Cardiac muscle cell (in vitro differentiated cells and primary cell): ENCODE data around the gene TRAM2. TPM values are rescaled to one million over a fixed set of nuclear protein-coding genes. Genes with fewer than 3 reads are reported as not detected.

ENCODE experiments used
- DNase-seq, 2 donors: peaks; one replicate each; pipeline versions ENCODE4 v3.0.0 to v3.0.0-alpha.2; 2010 to 2017; ENCODE audit warnings: low read depth in 1 of 2, low spot score in 1 of 2
- H3K27ac ChIP-seq: fragments of 200-600 bp; sonication (generic); 2 replicates; pipeline ENCODE4 v1.5.1; 2016
- H3K27me3 ChIP-seq: fragments of 200-600 bp; sonication (generic); 2 replicates; pipeline ENCODE4 v1.6.0; 2016; ENCODE audit warnings: control low read depth
- H3K36me3 ChIP-seq: fragments of 200-600 bp; sonication (generic); 2 replicates; pipeline ENCODE4 v1.5.1; 2016; ENCODE audit warnings: control low read depth
- H3K4me1 ChIP-seq: fragments of 200-600 bp; sonication (generic); 2 replicates; pipeline ENCODE4 v1.8.1; 2017; ENCODE audit warnings: low read depth, mild to moderate bottlenecking, mixed run types
- H3K4me3 ChIP-seq: fragments of 200-600 bp; sonication (generic); 2 replicates; pipeline ENCODE4 v1.5.1; 2016; ENCODE audit warnings: mild to moderate bottlenecking
- H3K9me3 ChIP-seq: fragments of 200-600 bp; sonication (generic); 2 replicates; pipeline ENCODE4 v1.5.1; 2017; ENCODE audit warnings: low read depth, mild to moderate bottlenecking, control low read depth
- polyA plus RNA-seq: library from polyadenylated mRNA; unstranded; fragments of >200 nt; fragmentation: Nextera tagmentation; extraction: Ambion mirVana; gene quantifications from 2 replicates; pipeline ENCODE4 v1.2.1, GENCODE V29; 2016
- total RNA-seq: library from RNA; depleted of rRNA; stranded (reverse); fragments of >200 nt; gene quantifications from 2 replicates; pipeline ENCODE4 v1.2.3, GENCODE V29; 2016
- TF ChIP-seq, protein P1 (sequence below): IDR thresholded peaks from 2 replicates; pipeline ENCODE4 v1.5.1; 2012; ENCODE audit warnings: low read depth, mild to moderate bottlenecking, low read length

Gene TRAM2
- total and polyA plus RNA-seq, 2 experiments from 2014 or later: 6.6 to 7.7 TPM

DNA sequence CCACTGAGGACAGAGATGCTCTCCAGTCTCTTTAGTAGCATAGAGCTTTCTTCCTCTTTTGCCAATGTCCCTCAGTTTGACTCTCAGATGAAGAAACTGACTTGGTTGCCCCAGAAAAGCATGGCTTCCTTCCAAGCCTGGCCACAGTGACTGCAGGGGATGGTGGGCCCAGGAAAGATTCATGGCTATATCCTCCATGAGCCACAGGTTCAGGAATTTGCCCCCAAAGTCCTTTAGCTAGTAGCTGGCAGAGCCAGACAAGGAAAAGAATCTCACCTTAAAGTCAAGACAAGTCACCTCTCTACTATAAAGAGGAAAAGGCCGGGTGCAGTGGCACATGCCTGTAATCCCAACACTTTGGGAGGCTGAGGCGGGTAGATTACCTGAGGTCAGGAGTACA lies 43.4 kb downstream of the TRAM2 start:
- no peak for DNase-seq
- Histone ChIP-seq H3K27me3 (no peaks in the 10 kb centered on the region), H3K27ac (no peak overlapping the region), H3K4me1 (no peaks in the 10 kb centered on the region), H3K36me3 (no peaks in the 10 kb centered on the region), H3K4me3 (no peak overlapping the region), H3K9me3 (no peaks in the 10 kb centered on the region)
- TF ChIP-seq, protein P1, sequence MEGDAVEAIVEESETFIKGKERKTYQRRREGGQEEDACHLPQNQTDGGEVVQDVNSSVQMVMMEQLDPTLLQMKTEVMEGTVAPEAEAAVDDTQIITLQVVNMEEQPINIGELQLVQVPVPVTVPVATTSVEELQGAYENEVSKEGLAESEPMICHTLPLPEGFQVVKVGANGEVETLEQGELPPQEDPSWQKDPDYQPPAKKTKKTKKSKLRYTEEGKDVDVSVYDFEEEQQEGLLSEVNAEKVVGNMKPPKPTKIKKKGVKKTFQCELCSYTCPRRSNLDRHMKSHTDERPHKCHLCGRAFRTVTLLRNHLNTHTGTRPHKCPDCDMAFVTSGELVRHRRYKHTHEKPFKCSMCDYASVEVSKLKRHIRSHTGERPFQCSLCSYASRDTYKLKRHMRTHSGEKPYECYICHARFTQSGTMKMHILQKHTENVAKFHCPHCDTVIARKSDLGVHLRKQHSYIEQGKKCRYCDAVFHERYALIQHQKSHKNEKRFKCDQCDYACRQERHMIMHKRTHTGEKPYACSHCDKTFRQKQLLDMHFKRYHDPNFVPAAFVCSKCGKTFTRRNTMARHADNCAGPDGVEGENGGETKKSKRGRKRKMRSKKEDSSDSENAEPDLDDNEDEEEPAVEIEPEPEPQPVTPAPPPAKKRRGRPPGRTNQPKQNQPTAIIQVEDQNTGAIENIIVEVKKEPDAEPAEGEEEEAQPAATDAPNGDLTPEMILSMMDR: no peak

DNA sequence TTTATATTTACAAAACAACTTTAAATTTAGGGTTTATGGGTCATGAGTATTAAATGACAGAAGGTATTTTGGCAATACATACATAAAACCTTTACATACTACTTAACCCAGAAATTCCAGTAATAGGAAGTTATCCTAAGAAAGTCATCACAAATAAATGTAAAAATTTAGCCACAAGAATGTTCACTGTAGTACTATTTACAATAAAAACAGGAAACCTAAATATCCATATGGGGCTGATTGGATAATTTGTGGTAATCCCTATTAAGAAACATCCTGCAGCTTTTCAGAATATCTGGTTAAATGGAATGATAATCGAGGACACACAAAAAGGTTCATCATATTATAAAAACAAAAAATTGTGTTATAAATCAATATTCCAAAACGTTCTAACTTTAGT lies 44.4 kb downstream of the TRAM2 start:
- H3K4me3 ChIP-seq: no peak overlapping the region
- H3K9me3 ChIP-seq: no peaks in the 10 kb centered on the region
- H3K27ac ChIP-seq: no peak overlapping the region
- no peaks in the 10 kb centered on the region for H3K4me1 ChIP-seq
- no peak for DNase-seq
- no peaks in the 10 kb centered on the region for H3K36me3 ChIP-seq
- TF ChIP-seq, protein P1: no peak
- no peaks in the 10 kb centered on the region for H3K27me3 ChIP-seq

DNA sequence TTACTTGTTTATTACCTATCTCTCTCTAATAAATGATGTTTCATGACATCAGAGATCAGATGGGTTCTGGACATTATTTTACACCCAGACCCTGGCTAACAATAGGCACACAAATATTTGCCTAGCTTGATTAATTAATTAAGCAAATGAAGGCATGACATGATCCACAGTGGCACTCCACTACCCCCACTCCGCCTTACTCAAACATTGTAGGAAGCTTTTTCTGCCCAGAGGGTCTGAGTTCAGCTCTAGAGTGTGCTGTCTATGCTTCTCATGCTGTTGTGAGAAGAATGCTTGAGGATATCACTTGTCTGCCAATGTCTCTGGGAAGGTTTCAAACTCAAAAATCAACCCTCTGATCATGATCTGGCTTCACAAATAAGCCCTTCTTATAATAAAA lies 45.0 kb downstream of the TRAM2 start:
- Histone ChIP-seq H3K27ac (no peak overlapping the region), H3K4me1 (no peaks in the 10 kb centered on the region), H3K27me3 (no peaks in the 10 kb centered on the region), H3K9me3 (no peaks in the 10 kb centered on the region), H3K36me3 (no peaks in the 10 kb centered on the region), H3K4me3 (no peak overlapping the region)
- TF ChIP-seq, protein P1: no peak
- no peak for DNase-seq

DNA sequence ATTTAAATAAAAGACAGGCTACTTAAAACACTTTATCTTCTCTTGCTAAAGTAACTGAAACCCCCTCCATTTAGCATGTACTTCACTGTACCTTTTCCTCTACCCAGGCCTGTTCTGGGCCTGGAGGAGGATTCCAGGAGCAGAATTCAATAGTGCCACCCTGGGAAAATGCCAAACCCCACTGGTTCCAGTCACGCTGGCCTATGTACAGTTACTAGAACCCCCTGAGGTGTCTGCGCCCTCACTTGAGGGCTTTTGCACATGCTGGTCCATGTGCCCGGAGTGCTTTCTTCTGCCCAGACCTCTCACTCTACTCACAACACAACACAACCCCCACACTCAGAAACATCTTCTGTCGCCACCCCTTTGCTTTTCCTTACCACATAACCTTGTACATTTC lies 45.5 kb downstream of the TRAM2 start:
- no peaks in the 10 kb centered on the region for H3K9me3 ChIP-seq
- TF ChIP-seq, protein P1: no peak
- no peak overlapping the region for H3K27ac ChIP-seq
- no peaks in the 10 kb centered on the region for H3K36me3 ChIP-seq
- H3K27me3 ChIP-seq: no peaks in the 10 kb centered on the region
- no peak overlapping the region for H3K4me3 ChIP-seq
- DNase-seq: no peak
- H3K4me1 ChIP-seq: no peaks in the 10 kb centered on the region

DNA sequence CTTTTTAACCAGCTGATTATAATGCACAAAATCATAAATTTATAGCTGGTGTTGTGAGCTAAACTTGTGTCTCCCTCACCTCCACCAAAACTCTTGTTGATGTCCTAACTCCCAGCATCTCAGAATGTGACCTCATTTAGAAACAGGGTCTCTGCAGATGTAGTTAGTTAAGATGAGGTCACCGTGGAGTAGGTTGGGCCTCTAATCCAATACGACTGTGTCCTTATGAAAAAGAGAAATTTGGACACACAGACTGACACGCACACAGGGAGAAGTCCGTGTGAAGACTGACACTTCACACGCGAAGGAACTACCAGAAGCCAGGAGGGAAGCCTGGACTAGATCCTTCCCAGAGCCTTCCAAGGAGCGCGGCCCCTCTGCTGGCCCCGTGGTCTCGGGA lies 46.5 kb downstream of the TRAM2 start:
- Histone ChIP-seq H3K27me3 (no peaks in the 10 kb centered on the region), H3K4me3 (no peak overlapping the region), H3K27ac (no peak overlapping the region), H3K36me3 (no peaks in the 10 kb centered on the region), H3K9me3 (no peaks in the 10 kb centered on the region), H3K4me1 (no peaks in the 10 kb centered on the region)
- TF ChIP-seq, protein P1: no peak
- DNase-seq: no peak

DNA sequence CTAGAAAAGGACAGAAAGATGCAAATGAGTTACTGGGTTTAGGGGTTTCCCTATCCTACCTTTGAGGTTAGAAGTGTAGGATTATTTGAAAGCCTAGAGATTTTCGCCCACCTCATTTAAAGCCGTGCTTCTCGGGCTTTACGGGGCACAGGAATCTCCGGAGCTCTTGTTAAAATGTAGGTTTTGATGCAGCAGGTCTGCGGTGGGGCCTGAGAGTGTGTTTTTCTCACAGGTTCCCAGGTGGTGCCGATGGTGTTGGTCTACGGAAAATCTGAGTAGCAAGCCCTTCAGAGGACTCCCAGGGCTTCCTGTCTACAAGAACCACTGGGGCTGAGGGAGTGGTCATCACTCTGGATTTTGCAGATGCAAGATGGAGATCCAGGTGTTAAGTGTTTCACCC lies 47.5 kb downstream of the TRAM2 start:
- Histone ChIP-seq H3K27me3 (no peaks in the 10 kb centered on the region), H3K4me3 (no peak overlapping the region), H3K36me3 (no peaks in the 10 kb centered on the region), H3K4me1 (no peaks in the 10 kb centered on the region), H3K9me3 (no peaks in the 10 kb centered on the region), H3K27ac (no peak overlapping the region)
- TF ChIP-seq, protein P1: no peak
- no peak for DNase-seq
